NCI-H2196 (cell line): ENCODE data around the gene PSME3IP1.
A peak's percentile ranks its signal among the peaks of the same experiment; 100 is the strongest.
"Not testable (repeated sequence)": the region's sequence is repeated elsewhere in the genome, so short reads cannot be mapped to it uniquely, and the experiment has no call there.

ENCODE experiments used
- DNase-seq: peaks from one replicate; lab custom pipeline; 2025; ENCODE audit not compliant: unreplicated experiment; lab: John Stamatoyannopoulos, UW

PSME3IP1 gene

GRCh38 chr16:57127037-57127763 is 58.6 kb downstream of the PSME3IP1 start:
- no peak for DNase-seq

DNA sequence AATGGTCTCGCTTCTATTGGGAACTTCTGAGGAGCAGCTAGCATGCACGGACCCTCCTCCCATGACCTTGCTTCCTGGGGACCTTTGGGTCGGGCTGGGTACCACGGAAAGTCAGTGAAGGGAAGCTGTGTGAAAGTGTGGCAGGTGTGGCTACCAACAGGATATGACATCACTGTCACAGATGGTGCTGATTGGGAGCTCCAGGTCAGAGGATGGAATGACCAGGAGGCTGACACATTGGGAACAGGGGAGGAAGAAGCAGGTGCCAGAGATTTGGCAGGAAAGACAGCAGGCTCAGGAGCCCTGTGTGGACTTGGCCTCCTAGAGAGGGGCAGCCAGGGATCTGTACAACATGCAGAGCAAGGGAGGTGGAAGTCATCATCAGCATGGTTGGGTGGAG is 59.4 kb downstream of the PSME3IP1 start:
- no peak for DNase-seq

GRCh38 chr16:57125969-57126368 is 59.9 kb downstream of the PSME3IP1 start:
- DNase-seq: no peak

- no peak for DNase-seq
These were observed 60.5 kb downstream of the PSME3IP1 start for GRCh38 chr16:57125376-57125775.

DNA sequence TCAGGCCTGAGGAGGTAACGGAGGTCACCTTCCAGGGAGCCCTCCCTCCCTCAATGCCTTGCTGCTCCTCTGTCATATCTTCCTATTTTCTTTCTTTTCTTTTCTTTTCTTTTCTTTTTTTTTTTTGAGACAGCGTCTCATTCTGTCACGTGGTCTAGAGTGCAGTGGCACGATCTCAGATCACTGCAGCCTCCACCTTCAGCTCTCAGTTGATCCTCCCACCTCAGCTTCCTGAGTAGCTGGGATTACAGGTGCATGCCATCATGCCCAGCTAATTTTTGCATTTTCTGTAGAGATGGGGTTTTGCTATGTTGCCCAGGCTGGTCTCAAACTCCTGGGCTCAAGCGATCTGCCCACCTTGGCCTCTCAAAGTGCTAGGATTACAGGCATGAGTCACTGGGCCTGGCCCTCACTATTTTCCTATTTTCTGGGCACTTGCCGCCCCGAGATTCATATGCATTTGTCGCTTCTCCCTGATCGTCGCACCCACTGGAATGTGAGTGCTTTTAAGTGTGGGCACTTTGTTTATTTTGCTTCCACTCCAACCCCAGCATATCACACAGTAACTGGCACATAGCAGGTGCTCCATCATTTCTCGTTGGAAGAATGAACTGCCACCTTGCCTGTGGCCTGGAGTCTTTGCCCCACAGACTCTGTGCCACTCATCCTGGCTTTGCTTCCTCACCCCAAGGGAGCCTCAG is 61.7 kb downstream of the PSME3IP1 start:
- peak; percentile 2 for DNase-seq

GRCh38 chr16:57123216-57123973 is 62.4 kb downstream of the PSME3IP1 start:
- DNase-seq: no peak

GRCh38 chr16:57118461-57119084 is 67.3 kb downstream of the PSME3IP1 start:
- DNase-seq: no peak

- peak; percentile 46 for DNase-seq
These were observed 70.2 kb downstream of the PSME3IP1 start for GRCh38 chr16:57115514-57116182.

- no peak for DNase-seq
These were observed 70.7 kb downstream of the PSME3IP1 start for GRCh38 chr16:57115168-57115513.

GRCh38 chr16:57113664-57114063 is 72.2 kb downstream of the PSME3IP1 start:
- no peak for DNase-seq

- no peak for DNase-seq
These were observed 72.8 kb downstream of the PSME3IP1 start for GRCh38 chr16:57113042-57113453.

DNA sequence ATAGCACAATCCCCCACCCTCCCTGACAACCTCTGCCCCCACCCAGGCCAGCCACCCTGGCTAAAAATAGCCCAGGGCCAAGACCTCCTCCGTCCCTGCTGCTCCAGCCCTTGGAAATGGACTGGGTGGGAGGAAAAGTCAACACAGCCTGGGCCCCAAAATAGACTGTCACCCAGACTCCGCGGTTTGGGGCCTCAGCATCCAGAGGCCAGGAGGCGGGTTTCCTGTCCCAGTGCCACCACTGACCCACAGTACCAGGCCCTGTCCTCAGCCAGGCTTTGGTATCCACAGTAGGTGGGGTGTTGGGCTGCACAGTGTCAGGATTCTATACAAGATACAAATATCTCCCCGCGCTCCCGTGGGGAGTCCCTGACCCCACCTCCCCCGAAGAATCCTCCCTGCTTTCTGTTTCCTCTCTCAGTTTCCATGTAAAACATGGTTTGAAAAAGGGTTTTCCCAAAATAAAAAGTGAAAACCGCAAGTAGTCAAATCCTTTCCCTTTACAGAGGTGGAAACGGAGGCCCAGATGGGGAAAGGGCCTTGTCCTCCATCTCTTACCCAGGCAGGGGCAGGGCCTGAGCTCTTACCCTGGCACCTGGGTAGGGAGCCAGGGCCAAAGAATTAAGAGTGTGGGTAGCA is 73.3 kb downstream of the PSME3IP1 start:
- DNase-seq: no peak

DNA sequence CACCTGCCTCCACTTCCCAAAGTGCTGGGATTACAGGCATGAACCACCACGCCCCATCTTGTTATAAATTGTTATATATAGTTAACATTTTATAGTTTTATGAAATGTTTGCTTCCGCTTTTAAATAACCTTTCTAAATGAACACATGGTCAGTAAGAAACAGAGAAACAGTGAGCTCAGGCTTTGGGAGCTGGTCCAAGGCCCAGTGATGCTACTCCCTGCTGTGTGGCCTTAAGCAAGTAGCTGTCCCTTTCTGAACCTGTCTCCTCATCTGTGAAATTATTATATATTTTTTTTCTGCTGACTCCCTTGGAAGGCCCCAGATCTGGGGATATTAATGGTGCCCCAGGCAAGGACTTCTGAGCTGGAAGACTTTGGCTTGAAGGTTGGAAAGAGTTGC is 74.4 kb downstream of the PSME3IP1 start:
- no peak for DNase-seq

DNA sequence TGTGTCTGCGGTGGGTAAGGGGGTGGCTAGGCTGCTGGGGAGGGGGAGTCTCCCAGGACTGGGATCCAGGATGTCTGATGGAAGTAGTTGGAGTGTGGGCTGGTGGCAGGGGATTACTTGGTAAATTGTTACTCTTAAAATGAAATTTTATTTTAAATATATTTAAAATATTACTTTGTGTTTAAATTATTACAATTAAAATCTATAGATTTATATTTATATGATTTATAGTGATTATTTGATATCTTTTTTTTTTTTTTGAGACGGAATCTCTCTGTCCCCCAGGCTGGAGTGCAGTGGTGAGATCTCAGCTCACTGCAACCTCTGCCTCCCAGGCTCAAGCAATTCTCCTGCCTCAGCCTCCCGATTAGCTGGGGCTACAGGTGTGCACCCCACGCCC is 74.9 kb downstream of the PSME3IP1 start:
- DNase-seq: no peak

- DNase-seq: not testable (repeated sequence)
These were observed 76.4 kb downstream of the PSME3IP1 start for GRCh38 chr16:57109259-57110105.

- DNase-seq: no peak
These were observed 77.4 kb downstream of the PSME3IP1 start for GRCh38 chr16:57108432-57108831.

DNA sequence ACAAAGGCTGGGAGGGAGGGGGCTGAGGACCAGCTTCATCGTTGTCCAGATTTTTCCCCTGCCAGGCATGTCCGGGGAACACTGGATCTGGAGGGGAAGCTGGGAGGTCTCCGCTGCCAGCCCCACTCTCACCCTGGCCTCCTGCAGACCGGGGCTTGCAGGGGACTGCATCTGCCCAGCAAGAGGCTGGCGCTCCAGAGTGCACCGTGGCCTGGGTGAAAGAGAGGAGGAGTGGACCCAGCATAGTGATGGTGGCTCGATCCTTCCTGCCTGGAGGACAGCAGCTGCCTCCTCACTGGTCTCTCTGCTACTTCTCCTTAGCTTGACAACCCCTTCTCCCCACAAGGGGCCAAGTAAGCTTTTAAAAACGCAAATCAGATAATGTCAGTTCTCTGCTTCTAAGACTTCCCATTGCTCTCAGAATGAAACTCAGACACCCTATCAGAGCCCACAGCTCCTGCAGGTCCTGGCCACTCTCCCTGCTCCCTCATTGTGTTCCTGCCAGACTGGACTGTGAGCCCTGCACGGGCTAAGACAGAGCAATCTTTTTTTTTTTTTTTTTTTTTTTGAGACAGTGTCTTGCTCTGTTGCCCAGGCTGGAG is 78.4 kb downstream of the PSME3IP1 start:
- no peak for DNase-seq

GRCh38 chr16:57106767-57107166 is 79.1 kb downstream of the PSME3IP1 start:
- DNase-seq: no peak

DNA sequence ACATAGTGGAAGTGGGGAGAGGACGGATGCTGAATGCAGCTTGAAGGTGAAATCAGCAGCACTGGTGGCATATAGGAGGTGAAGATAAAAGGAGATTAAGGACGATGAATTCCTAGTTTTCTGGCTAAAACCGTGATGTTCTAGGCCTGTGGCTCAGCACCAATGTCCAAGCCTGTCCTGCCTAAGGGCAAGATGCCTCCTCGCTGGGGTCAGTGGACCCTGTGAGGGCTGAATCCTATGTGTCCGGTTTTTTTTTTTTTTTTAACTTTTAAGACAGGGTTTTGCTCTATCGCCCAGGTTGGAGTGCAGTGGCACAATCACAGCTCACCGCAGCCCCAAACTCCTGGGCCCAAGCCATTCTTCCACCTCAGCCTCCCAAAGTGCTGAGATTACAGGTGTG is 80.7 kb downstream of the PSME3IP1 start:
- no peak for DNase-seq
